ENCODE data around the gene GPR161. TPM values are rescaled to one million over a fixed set of nuclear protein-coding genes. Genes with fewer than 3 reads are reported as not detected.
A peak's percentile ranks its signal among the peaks of the same experiment; 100 is the strongest.

GPR161 gene
- total and polyA plus RNA-seq, 9 of the 15 experiments (the other 6 are each of a cell fraction or from before 2014, with no cell fraction given) = 0.15 to 2.4 (median 0.76) TPM

- no peak for TF ChIP-seq CUX1 (CRISPR knock-in tag; IDR thresholded peaks at IDR 0.05)
- no peak for TF ChIP-seq MYNN (IDR thresholded peaks at IDR 0.05)
- no peak for TF ChIP-seq MYNN (CRISPR knock-in tag; IDR thresholded peaks at IDR 0.05)
Measured at GRCh38 chr1:168106274-168106673, 30.5 kb downstream of the GPR161 start (continued).

GRCh38 chr1:168105846-168106245, 30.9 kb downstream of the GPR161 start:
- DNase-seq (ENCODE audit: extremely low read depth in 1 of 4, low spot score in 3 of 4) (no peak), ATAC-seq (peak; percentile 30), FAIRE-seq (no peak)
- Histone ChIP-seq H3K36me3 (ENCODE audit: control insufficient read depth, insufficient read depth, low read length) (no peaks in the 10 kb centered on the region), H3K4me2 (ENCODE audit: insufficient read depth, low read length) (no peak overlapping the region), H3K9ac (ENCODE audit: insufficient read depth in 1 of 2, low read depth in 2 of 2, low read length in 2 of 2) (no peak overlapping the region), H3K27me3 (ENCODE audit: control insufficient read depth in 2 of 2, insufficient read depth in 2 of 2, low read length in 2 of 2) (no peaks in the 10 kb centered on the region; a peak in 1 of 5 replicates), H3K4me1 (replicated peaks in 1 of 2; ENCODE audit: control insufficient read depth in 2 of 2, insufficient read depth in 2 of 2, low read length in 2 of 2) (peaks cover 0 to 4% of the 10 kb centered on the region in 2 experiments; a peak in 2 of 5 replicates), H3K9me3 (replicated peaks; ENCODE audit: control insufficient read depth, insufficient read depth, low read depth, low read length) (no peaks in the 10 kb centered on the region), H3K27ac (ENCODE audit: extremely low read depth, low read depth, low read length) (no peak overlapping the region), H2AFZ (ENCODE audit: low read depth, low read length) (no peak overlapping the region), H4K20me1 (replicated peaks; ENCODE audit: control insufficient read depth, insufficient read depth, low read length) (no peaks in the 10 kb centered on the region), H3K79me2 (ENCODE audit: control insufficient read depth, insufficient read depth, low read length) (no peaks in the 10 kb centered on the region), H3K9me1 (ENCODE audit: control insufficient read depth, insufficient read depth, low read length) (no peaks in the 10 kb centered on the region), H3K4me3 (no peak overlapping the region)
- BruUV-seq (replicated peaks) = no TSS peak
- ChIA-PET POLR2A (interaction anchor here (0.6 to 3.4 kb wide), 3 partner anchors 10 to 12 kb away, joined by 3 to 20 read pairs (median 3); no protein-coding TSS in a partner anchor), CTCF (ENCODE audit: low intra/inter-chr PET ratio) (no interaction called here)
- WGBS (ENCODE audit: insufficient coverage, low coverage, missing lambda C conversion rate) = 43% methylated on average over 6 of the region's 6 CpGs
- intact Hi-C loops (cut with micrococcal nuclease) (no loop called here), in situ Hi-C loops (cut with MboI) (no loop called here)
- TF ChIP-seq, protein P1, sequence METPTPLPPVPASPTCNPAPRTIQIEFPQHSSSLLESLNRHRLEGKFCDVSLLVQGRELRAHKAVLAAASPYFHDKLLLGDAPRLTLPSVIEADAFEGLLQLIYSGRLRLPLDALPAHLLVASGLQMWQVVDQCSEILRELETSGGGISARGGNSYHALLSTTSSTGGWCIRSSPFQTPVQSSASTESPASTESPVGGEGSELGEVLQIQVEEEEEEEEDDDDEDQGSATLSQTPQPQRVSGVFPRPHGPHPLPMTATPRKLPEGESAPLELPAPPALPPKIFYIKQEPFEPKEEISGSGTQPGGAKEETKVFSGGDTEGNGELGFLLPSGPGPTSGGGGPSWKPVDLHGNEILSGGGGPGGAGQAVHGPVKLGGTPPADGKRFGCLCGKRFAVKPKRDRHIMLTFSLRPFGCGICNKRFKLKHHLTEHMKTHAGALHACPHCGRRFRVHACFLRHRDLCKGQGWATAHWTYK (CRISPR knock-in tag; IDR thresholded peaks at IDR 0.05) = no peak
- TF ChIP-seq ZNF217 (CRISPR knock-in tag; IDR thresholded peaks at IDR 0.05) (no peak), ZNF174 (CRISPR knock-in tag; IDR thresholded peaks at IDR 0.05) (no peak), NKRF (IDR thresholded peaks at IDR 0.05; ENCODE audit: borderline replicate concordance) (no peak), BRD9 (IDR thresholded peaks at IDR 0.05; ENCODE audit: low read depth, partially characterized antibody) (no peak), MEIS2 (IDR thresholded peaks at IDR 0.05; ENCODE audit: partially characterized antibody) (no peak)
- TF ChIP-seq, protein P2, sequence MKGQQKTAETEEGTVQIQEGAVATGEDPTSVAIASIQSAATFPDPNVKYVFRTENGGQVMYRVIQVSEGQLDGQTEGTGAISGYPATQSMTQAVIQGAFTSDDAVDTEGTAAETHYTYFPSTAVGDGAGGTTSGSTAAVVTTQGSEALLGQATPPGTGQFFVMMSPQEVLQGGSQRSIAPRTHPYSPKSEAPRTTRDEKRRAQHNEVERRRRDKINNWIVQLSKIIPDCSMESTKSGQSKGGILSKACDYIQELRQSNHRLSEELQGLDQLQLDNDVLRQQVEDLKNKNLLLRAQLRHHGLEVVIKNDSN (CRISPR knock-in tag; IDR thresholded peaks at IDR 0.05) = no peak

Data from K562 (cell line).